Keratinocyte (primary cell): ENCODE results near the gene SASH1. TPM values are rescaled to one million over a fixed set of nuclear protein-coding genes. Genes with fewer than 3 reads are reported as not detected.

ENCODE experiments used
- DNase-seq: peaks from one replicate; pipeline ENCODE4 v3.0.0-alpha.2; 2011; ENCODE audit warnings: low read depth, missing footprints, low spot score
- FAIRE-seq: peaks from 2 replicates; lab custom pipeline; 2011; peaks lifted over from hg19 to GRCh38; lab: Jason Lieb, UNC
- H2AFZ ChIP-seq: 2 replicates; pipeline ENCODE4 v1.6.0; 2012; ENCODE audit warnings: low read length, control low read depth, inconsistent platforms; ENCODE audit not compliant: control insufficient read depth
- H3K27ac ChIP-seq: 2 replicates; pipeline ENCODE4 v1.5.1; 2011; ENCODE audit warnings: low read length; ENCODE audit not compliant: control insufficient read depth, insufficient read depth
- H3K27me3 ChIP-seq: 3 replicates; pipeline ENCODE4 v1.6.0; 2011; ENCODE audit warnings: low read length; ENCODE audit not compliant: control insufficient read depth, insufficient read depth; ENCODE audit errors: extremely low read depth
- H3K36me3 ChIP-seq, 2 experiments: 2 replicates in 1 of 2; 3 replicates in 1 of 2; pipeline ENCODE4 v1.5.1; 2011; ENCODE audit warnings: low read length in 2 of 2, mild to moderate bottlenecking in 1 of 2; ENCODE audit not compliant: control insufficient read depth in 2 of 2, insufficient read depth in 2 of 2; ENCODE audit errors: extremely low read depth in 1 of 2
- H3K4me1 ChIP-seq: 3 replicates; pipeline ENCODE4 v1.5.1; 2011; ENCODE audit warnings: low read length; ENCODE audit not compliant: control insufficient read depth, insufficient read depth; ENCODE audit errors: extremely low read depth
- H3K4me2 ChIP-seq: 3 replicates; pipeline ENCODE4 v1.6.0; 2011; ENCODE audit warnings: low read depth, low read length; ENCODE audit not compliant: control insufficient read depth, insufficient read depth; ENCODE audit errors: extremely low read depth
- H3K4me3 ChIP-seq, 3 experiments: fragments of 200-600 bp in 1 of 3; sonication (generic) in 1 of 3; 2 replicates in 2 of 3; 3 replicates in 1 of 3; pipeline ENCODE4 v1.5.1; 2011 to 2016; ENCODE audit warnings: low read length in 3 of 3, mild to moderate bottlenecking in 3 of 3, control low read depth in 2 of 3, inconsistent platforms in 1 of 3, low read depth in 1 of 3, mixed read lengths in 1 of 3, mixed run types in 1 of 3, moderate library complexity in 1 of 3; ENCODE audit not compliant: control insufficient read depth in 2 of 3, insufficient read depth in 2 of 3; ENCODE audit errors: extremely low read depth in 1 of 3
- H3K79me2 ChIP-seq: 2 replicates; pipeline ENCODE4 v1.6.0; 2012; ENCODE audit warnings: low read length; ENCODE audit not compliant: control insufficient read depth, insufficient read depth
- H3K9ac ChIP-seq: 3 replicates; pipeline ENCODE4 v1.6.0; 2011; ENCODE audit warnings: low read length; ENCODE audit not compliant: control insufficient read depth, insufficient read depth; ENCODE audit errors: extremely low read depth
- H3K9me1 ChIP-seq: 3 replicates; pipeline ENCODE4 v1.6.0; 2011; ENCODE audit warnings: low read length; ENCODE audit not compliant: control insufficient read depth, insufficient read depth; ENCODE audit errors: extremely low read depth
- H3K9me3 ChIP-seq: 2 replicates; pipeline ENCODE4 v1.5.1; 2012; ENCODE audit warnings: low read depth, low read length; ENCODE audit not compliant: control insufficient read depth
- H4K20me1 ChIP-seq: 3 replicates; pipeline ENCODE4 v1.6.0; 2011; ENCODE audit warnings: low read length; ENCODE audit not compliant: control insufficient read depth, insufficient read depth; ENCODE audit errors: extremely low read depth
- CTCF ChIP-seq, 3 experiments: IDR thresholded peaks in 1 of 3; conservative IDR thresholded peaks in 1 of 3; optimal IDR thresholded peaks in 1 of 3; 2 replicates in 2 of 3; 3 replicates in 1 of 3; pipeline versions ENCODE3 to v1.5.1; 2011; ENCODE audit warnings: low read length in 3 of 3, mild to moderate bottlenecking in 3 of 3, moderate library complexity in 2 of 3, control low read depth in 1 of 3, inconsistent platforms in 1 of 3; ENCODE audit not compliant: insufficient read depth in 2 of 3; ENCODE audit errors: extremely low read depth in 1 of 3
- EZH2 ChIP-seq: IDR thresholded peaks from one replicate; pipeline ENCODE4 v1.6.1; 2012; ENCODE audit warnings: inconsistent platforms, mild to moderate bottlenecking, low read length, moderate library complexity
- dilution Hi-C: fragments of 300-500 bp; cut with MboI; formaldehyde crosslinking; loops from one replicate; pipeline ENCODE4 v1.7.0; 2020; ENCODE audit warnings: low sequenced_read_pairs; ENCODE audit not compliant: extremely low pct_ligation_motif_present
- polyA plus RNA-seq, 5 experiments: library from polyadenylated mRNA; depleted of rRNA in 3 of 5; stranded (reverse) in 3 of 5; stranded (forward) in 1 of 5; unstranded in 1 of 5; fragments of >200 nt; gene quantifications; 1 replicate in 1 of 5; 2 replicates in 3 of 5; 3 replicates in 1 of 5; pipeline versions ENCODE4 v1.2.1 to v1.2.3, GENCODE V29; 2011 to 2012; ENCODE audit warnings: missing spikeins in 2 of 5, low read depth in 1 of 5, low replicate concordance in 1 of 5

The SASH1 gene
- polyA plus RNA-seq, 1 donor (not counting 4 experiments of a cell fraction or from before 2014, with no cell fraction given), result 4.4 TPM

- Histone ChIP-seq H3K27me3 (no peaks in the 10 kb centered on the region), H3K4me1 (peaks cover 29% of the 10 kb centered on the region), H2AFZ (no peak overlapping the region), H3K36me3 (no peaks in the 10 kb centered on the region), H3K79me2 (peaks cover 5% of the 10 kb centered on the region), H3K4me2 (peak overlapping the region; percentile 82), H3K9ac (no peak overlapping the region), H4K20me1 (no peaks in the 10 kb centered on the region), H3K9me3 (no peaks in the 10 kb centered on the region), H3K27ac (no peak overlapping the region), H3K4me3 (peak overlapping the region in 1 of 3 experiments; percentile 40), H3K9me1 (no peaks in the 10 kb centered on the region)
- dilution Hi-C loops, result no loop called here
- TF ChIP-seq EZH2, result no peak
- TF ChIP-seq CTCF (optimal IDR thresholded peaks at IDR 0.05 in 1 of 3, IDR thresholded peaks at IDR 0.05 in 1 of 3, conservative IDR thresholded peaks at IDR 0.05 in 1 of 3; ENCODE audit: extremely low read depth in 1 of 3, insufficient read depth in 2 of 3, low read length in 3 of 3), result no peak
- DNase-seq, result no peak
- FAIRE-seq, result no peak
Observed at GRCh38 chr6:148374040-148374774, 31.6 kb downstream of the SASH1 start.

GRCh38 chr6:148375401-148375800, 32.8 kb downstream of the SASH1 start:
- Histone ChIP-seq H3K9me1 (no peaks in the 10 kb centered on the region), H3K9ac (no peak overlapping the region), H3K36me3 (no peaks in the 10 kb centered on the region), H3K79me2 (peaks cover 5% of the 10 kb centered on the region), H3K9me3 (no peaks in the 10 kb centered on the region), H3K27me3 (no peaks in the 10 kb centered on the region), H3K4me2 (no peak overlapping the region), H2AFZ (no peak overlapping the region), H4K20me1 (no peaks in the 10 kb centered on the region), H3K27ac (no peak overlapping the region), H3K4me1 (peaks cover 25% of the 10 kb centered on the region), H3K4me3 (no peak overlapping the region)
- TF ChIP-seq EZH2, result no peak
- no peak for TF ChIP-seq CTCF (optimal IDR thresholded peaks at IDR 0.05 in 1 of 3, IDR thresholded peaks at IDR 0.05 in 1 of 3, conservative IDR thresholded peaks at IDR 0.05 in 1 of 3; ENCODE audit: extremely low read depth in 1 of 3, insufficient read depth in 2 of 3, low read length in 3 of 3)
- dilution Hi-C loops, result no loop called here
- no peak for FAIRE-seq
- DNase-seq, result no peak
